VCaP (cell line): Measurements from ENCODE around the gene WDR37.

Experiments used
- H3K27ac ChIP-seq: fragments of 450-650 bp; 2 replicates; pipeline ENCODE4 v1.5.1; 2017
- TF ChIP-seq, protein P1 (sequence below): fragments of 450-650 bp; conservative IDR thresholded peaks from 2 replicates; pipeline ENCODE4 v1.5.1; 2017; ENCODE audit warnings: mild to moderate bottlenecking, moderate library complexity

WDR37 gene

GRCh38 chr10:1048732-1049424 is 7.3 kb upstream of the WDR37 start, which contains the start of gene IDI1:
IDI1 (minus strand) TSS chr10:1049119; CDS start chr10:1049003, 116 bp downstream.
- TF ChIP-seq, protein P1, sequence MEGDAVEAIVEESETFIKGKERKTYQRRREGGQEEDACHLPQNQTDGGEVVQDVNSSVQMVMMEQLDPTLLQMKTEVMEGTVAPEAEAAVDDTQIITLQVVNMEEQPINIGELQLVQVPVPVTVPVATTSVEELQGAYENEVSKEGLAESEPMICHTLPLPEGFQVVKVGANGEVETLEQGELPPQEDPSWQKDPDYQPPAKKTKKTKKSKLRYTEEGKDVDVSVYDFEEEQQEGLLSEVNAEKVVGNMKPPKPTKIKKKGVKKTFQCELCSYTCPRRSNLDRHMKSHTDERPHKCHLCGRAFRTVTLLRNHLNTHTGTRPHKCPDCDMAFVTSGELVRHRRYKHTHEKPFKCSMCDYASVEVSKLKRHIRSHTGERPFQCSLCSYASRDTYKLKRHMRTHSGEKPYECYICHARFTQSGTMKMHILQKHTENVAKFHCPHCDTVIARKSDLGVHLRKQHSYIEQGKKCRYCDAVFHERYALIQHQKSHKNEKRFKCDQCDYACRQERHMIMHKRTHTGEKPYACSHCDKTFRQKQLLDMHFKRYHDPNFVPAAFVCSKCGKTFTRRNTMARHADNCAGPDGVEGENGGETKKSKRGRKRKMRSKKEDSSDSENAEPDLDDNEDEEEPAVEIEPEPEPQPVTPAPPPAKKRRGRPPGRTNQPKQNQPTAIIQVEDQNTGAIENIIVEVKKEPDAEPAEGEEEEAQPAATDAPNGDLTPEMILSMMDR, result no peak
- H3K27ac ChIP-seq, result peak within 1 kb of the TSS; percentile 92

DNA sequence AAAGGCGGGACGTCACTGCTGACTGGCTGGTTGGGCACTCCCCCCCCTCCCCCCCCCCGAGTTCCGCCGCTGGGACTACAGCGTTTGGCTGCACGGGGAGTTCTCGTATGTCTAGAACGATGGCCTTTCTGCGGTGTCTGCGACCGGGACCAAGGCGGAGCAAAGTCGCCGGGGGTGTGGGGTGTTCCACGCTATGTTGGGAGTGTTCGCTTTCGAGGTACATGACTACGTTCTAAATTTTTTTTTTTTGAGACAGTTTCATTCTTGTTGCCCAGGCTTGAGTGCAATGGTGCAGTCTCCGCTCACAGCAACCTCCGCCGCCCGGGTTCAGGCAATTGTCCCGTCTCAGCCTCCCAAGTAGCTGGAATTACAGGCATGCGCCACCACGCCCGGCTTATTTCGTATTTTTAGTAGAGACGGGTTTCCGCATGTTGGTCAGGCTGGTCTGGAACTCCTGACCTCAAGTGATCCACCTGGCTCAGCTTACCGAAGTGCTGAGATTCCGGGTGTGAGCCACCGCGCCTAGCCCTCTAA is 6.7 kb upstream of the WDR37 start:
- peak overlapping the region; percentile 92 for H3K27ac ChIP-seq
- TF ChIP-seq, protein P1, result no peak

DNA sequence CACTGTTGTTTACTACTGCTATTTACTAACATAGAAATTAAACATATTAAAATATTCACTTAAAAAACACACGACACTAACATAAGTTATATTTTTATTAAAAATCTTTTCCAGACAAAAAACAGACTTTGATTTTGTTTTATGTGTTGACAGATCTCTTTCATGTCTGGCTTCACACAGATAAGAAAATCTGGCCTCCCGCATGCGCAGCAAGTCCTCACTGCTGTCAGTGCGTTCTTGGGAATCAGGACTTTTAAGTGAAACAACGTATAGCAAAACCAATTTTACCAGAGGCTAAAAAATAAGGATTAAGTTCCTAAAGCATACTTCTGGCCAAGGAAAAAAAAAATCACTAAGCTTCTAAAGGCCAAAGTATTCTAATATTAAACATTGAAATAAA is 6.0 kb upstream of the WDR37 start:
- H3K27ac ChIP-seq, result peak overlapping the region; percentile 92

GRCh38 chr10:1050554-1050953 is 5.6 kb upstream of the WDR37 start:
- H3K27ac ChIP-seq, result peak overlapping the region; percentile 92
- TF ChIP-seq, protein P1, result peak; percentile 27; the same call in 1 of the 2 replicates

More for the DNA sequence above, 6.0 kb upstream of the WDR37 start:
- TF ChIP-seq, protein P1, result no peak

DNA sequence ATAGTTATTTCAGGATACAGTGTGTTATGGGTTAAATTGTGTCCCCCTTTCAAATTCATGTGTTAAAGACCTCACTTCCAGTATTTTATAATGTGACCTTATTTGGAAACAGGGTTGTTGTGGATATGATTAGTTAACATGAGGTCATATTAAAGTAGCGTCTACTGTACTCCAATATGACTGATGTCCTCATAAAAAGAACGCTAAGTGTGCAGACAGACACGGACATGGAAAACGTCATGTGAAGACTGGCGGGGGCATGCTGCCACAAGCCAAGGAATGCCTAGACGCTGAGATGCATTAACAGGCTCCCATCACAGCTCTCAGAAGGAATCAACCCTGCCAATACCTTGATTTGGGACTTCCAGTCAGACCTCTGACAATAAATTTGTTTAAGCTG is 1.5 kb upstream of the WDR37 start:
- H3K27ac ChIP-seq, result no peak overlapping the region; the same call in 1 of the 2 replicates
- TF ChIP-seq, protein P1, result no peak

DNA sequence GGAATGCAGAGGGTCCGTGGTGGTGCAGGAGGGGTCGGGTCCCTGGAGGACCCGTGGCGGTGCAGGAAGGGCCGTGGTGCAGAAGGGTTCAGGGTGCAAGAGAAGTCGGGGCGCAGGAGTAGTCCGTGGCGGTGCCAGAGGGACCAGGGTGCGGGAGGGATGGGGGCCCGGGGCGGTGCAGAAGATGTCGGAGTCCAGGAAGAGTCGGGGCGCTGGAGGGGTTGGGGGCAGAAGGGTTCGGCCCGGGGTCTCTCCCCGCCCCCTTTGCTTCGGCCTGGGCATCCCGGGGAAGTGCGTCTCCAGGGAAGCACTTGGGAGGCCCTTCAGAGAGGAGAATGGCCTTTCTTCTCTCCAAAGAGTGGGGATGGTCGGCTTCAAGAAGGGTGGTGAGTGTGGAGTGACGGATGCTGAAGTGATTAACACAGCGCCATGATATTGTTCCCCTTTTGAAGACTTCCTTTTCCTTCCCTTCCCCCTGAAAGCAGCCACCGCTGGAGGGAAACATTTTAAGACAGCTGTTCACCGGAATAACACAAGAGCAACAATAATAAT is 997 bp downstream of the WDR37 start:
- H3K27ac ChIP-seq, result peak overlapping the region; percentile 93
- TF ChIP-seq, protein P1, result no peak

DNA sequence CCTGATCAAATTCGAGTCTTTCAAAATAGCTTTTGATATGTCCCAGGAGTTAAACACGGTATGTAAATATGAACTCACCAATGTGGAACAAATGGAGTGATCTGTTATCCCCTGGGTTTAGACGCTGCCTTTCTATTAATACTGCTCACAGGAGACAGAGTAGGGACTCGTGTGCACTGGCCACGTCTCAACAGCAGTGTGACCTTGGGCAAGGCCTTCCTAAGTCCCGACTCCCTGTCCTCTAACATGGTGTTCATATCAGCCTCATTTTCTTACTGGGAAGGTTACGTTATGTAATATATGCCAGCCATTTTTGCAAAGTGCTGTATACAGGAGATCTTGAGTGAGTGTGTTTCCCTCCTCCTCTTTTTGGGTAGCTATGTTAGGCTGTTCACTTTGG is 1.8 kb downstream of the WDR37 start:
- H3K27ac ChIP-seq, result peak overlapping the region; percentile 93
- TF ChIP-seq, protein P1, result no peak
